Omental fat pad (tissue), 4 donors: ENCODE data around the gene NAV2. TPM values are rescaled to one million over a fixed set of nuclear protein-coding genes. Genes with fewer than 3 reads are reported as not detected.

Experiments used
- ATAC-seq: fragments of 150-250 bp; one replicate; pipeline ENCODE4 v1.9.1; 2016; ENCODE audit warnings: mild to moderate bottlenecking, moderate library complexity; ENCODE audit not compliant: low FRiP score
- DNase-seq: peaks from one replicate; pipeline ENCODE4 v3.0.0-alpha.2; 2019; ENCODE audit warnings: low spot score
- total RNA-seq, 4 donors: library from RNA; depleted of rRNA; stranded (reverse); fragments of >200 nt; gene quantifications; one replicate each; pipeline ENCODE4 v1.1.0, GENCODE V29; 2016
- TF ChIP-seq, protein P1 (sequence below), 3 donors: fragments of 450-650 bp; IDR thresholded peaks; one replicate each; pipeline ENCODE4 v1.5.1; 2016 to 2017; ENCODE audit warnings: antibody characterized with exemption in 3 of 3, mild to moderate bottlenecking in 3 of 3, moderate library complexity in 2 of 3

The NAV2 gene
- total RNA-seq, 4 donors from 2014 or later: 6.3 to 41.6 (median 13.0) TPM

DNA sequence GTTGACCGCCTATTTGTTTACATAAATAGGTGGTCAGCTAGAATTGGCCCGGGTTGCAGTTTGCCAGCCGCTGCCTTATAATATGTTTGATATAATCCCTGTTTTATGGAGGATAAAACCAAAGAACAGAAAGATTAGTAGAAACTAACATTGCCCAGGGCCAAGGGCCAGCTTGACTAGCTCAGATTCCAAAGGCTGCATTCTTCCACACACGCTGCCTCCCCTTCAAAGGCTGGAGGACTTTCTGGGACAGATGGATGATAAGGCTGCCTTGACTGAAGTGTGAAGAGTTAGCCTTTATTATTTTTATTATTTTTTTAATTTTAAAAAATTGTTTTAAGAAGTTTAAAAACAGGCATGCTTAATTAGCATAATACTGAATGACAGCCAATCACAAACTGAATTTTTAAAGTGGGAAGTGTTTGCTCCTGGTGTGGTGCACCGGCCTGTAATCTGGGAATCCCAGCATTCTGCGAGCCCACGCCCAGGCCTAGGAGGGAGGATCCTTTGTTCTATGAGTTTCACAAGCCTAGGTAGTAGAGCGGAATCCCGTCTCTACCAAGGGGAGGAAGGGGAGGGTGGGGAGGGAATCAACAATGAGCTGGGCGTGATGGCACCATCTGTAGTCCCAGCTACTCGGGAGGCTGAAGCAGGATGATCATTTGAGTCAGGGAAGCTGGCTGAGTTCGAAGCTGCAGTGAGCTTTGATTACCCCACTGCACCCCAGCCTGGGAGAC is 114.9 kb downstream of the NAV2 start:
- TF ChIP-seq, protein P1, sequence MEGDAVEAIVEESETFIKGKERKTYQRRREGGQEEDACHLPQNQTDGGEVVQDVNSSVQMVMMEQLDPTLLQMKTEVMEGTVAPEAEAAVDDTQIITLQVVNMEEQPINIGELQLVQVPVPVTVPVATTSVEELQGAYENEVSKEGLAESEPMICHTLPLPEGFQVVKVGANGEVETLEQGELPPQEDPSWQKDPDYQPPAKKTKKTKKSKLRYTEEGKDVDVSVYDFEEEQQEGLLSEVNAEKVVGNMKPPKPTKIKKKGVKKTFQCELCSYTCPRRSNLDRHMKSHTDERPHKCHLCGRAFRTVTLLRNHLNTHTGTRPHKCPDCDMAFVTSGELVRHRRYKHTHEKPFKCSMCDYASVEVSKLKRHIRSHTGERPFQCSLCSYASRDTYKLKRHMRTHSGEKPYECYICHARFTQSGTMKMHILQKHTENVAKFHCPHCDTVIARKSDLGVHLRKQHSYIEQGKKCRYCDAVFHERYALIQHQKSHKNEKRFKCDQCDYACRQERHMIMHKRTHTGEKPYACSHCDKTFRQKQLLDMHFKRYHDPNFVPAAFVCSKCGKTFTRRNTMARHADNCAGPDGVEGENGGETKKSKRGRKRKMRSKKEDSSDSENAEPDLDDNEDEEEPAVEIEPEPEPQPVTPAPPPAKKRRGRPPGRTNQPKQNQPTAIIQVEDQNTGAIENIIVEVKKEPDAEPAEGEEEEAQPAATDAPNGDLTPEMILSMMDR (IDR thresholded peaks at IDR 0.05): no peak
- peak; percentile 58 for ATAC-seq

DNA sequence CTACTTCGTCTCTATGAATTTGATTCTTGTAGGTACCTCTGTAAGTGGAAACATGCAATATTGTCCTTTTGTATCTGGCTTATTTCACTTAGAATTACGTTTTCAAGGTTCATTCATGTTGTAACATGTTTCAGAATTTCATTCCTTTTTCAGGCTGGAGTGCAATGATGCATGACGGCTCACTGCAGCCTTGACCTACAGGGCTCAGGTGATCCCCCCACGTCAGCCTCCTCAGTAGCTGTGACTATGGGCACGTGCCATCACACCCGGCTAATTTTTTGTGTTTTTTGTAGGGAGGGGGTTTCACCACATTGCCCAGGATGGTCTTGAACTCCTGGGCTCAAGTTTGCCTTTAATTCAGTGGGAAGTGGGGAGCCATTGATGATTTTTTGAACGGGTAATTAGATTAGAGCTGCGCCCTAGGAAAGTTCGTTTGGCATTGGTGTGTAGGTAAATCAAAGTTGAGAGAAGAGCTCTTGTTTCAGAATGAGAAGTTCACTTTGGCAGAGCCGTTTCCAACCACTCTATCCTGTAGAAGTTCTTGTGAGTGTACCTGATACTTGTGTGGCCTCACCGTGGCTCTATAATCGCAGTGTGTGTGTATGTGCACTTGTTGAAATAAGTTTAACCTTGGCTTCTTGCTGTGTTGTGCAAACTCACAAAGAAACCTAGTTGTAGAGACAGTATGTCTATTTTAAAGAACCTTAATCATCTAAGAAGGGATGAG is 115.9 kb downstream of the NAV2 start:
- no peak for ATAC-seq
- TF ChIP-seq, protein P1 (IDR thresholded peaks at IDR 0.05): no peak

More for the DNA sequence above, 114.9 kb downstream of the NAV2 start:
- no peak for DNase-seq

DNA sequence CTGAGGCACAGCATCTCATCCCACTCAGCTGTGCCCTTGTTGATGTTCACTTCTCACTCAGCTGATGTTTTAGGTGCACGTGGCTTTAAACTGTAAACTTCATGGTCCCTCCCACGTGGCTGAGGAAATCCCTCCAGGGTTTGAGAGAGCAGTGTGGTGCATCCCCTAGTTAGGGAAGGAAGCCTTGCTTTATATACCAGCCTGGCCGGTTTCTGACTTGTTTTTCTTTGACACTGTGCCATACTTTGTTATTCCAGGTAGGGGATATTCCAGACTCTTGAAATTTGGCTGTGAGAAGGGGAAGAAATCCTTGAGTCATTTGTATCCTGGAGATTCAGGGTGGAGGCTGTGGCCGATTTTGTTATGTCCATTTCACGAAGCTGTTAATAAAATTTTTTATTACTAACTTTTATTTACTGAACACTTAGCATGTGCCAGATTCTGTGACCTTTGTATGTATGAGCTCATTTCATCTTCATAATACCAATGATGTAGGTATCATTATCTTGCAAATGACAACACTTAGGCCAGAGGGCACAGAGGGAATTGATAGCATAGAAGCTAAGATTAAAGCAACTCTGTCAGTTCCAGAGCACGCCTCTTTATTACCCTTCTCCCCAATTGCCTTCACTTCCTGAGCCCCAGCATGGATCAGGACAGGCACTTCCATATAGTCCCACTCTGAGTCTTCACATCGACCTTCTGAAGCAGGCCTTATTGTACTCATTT is 116.6 kb downstream of the NAV2 start:
- ATAC-seq: no peak
- TF ChIP-seq, protein P1 (IDR thresholded peaks at IDR 0.05): no peak
- no peak for DNase-seq

More for the DNA sequence above, 115.9 kb downstream of the NAV2 start:
- DNase-seq: no peak

DNA sequence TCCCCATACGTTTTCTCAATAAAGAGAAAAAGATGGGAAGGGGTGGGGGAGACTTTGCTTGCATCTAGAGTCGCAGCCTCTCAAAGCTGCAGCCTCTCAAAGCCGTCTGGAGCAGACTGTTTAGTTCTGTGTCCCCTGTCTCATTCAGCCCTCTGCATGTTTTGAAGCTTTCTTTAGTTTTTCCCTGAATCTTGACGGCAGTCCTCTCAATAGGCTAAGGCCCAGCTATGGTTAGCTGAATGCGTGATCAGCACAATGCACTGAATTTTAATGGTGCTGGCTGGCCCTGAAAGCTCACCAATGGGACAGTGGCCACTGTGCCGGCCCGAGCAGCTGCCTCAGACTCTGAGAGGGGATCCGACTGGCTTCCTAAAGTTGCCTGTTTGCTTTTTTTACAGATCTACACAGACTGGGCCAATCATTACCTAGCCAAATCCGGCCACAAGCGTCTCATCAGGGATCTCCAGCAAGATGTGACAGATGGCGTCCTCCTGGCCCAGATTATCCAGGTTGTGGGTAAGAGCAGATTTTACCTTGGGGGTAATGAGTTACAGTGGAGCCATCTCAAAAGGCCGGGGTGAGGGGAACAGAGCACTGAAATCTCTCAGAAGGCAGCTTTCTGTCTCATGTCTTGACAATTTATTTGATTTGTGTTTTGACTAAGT is 119.6 kb downstream of the NAV2 start:
- TF ChIP-seq, protein P1 (IDR thresholded peaks at IDR 0.05): no peak
- ATAC-seq: no peak
- no peak for DNase-seq

DNA sequence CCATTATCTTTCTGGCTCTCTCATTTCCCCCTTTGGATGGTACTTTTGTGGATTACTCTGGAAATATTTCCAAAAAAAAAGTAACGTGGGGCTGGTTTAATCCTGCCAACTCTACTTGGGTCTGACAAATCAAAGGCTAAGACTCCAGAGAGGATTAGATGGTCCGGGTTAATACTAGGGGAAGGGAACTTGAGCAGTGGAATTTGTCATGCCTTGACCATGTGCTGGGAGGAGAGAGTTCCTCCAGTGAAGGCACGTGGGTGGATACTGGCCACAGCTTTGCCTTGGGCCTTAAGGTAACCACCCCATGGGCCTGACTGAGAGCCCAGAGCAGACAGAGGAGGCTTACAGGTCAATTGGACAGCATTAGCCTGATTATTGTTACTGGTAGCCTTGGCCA is 120.3 kb downstream of the NAV2 start:
- TF ChIP-seq, protein P1 (IDR thresholded peaks at IDR 0.05): no peak
- DNase-seq (no peak), ATAC-seq (no peak)

DNA sequence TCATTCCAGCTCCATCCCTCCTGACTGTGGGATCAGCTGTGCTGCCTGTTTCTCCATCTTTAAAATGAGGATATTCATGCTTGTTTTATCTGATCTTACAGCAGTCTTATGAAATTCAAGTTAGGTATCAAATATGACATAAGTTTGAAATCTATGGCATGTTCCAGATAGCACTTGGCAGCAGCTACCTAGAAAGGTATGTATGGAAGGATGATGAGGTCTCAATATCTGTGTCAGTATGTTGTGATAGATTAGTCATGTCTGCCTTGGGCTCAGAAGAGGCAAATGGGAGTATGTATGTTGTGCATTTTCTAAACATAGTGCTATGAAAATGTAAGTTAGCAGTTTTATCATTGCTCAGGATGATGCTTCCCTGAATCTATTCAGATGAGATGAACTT is 122.1 kb downstream of the NAV2 start:
- DNase-seq (no peak), ATAC-seq (no peak)

More for the DNA sequence above, 122.1 kb downstream of the NAV2 start:
- TF ChIP-seq, protein P1 (IDR thresholded peaks at IDR 0.05): no peak
